Neuronal stem cell (in vitro differentiated cells): ENCODE measurements around the gene LPP.

Experiments used
- DNase-seq: peaks from one replicate; pipeline ENCODE4 v3.0.0-alpha.2; 2013; ENCODE audit warnings: low spot score
- H2AFZ ChIP-seq: one replicate; pipeline ENCODE4 v1.6.1; 2013; ENCODE audit warnings: mild to moderate bottlenecking, low read length, inconsistent platforms
- H2AK5ac ChIP-seq: 2 replicates; pipeline ENCODE4 v1.6.1; 2013; ENCODE audit warnings: low read depth, mild to moderate bottlenecking, inconsistent platforms, low read length, moderate library complexity, mixed read lengths
- H2BK120ac ChIP-seq: 2 replicates; pipeline ENCODE4 v1.6.1; 2013; ENCODE audit warnings: low read depth, mild to moderate bottlenecking, inconsistent platforms, low read length, moderate library complexity, mixed read lengths
- H2BK12ac ChIP-seq: one replicate; pipeline ENCODE4 v1.6.1; 2013; ENCODE audit warnings: low read length, inconsistent platforms
- H2BK15ac ChIP-seq: 2 replicates; pipeline ENCODE4 v1.6.1; 2013; ENCODE audit warnings: mild to moderate bottlenecking, low read length, inconsistent platforms, mixed read lengths
- H2BK5ac ChIP-seq: one replicate; pipeline ENCODE4 v1.6.1; 2013; ENCODE audit warnings: inconsistent platforms, mild to moderate bottlenecking, low read length, moderate library complexity
- H3K14ac ChIP-seq: one replicate; pipeline ENCODE4 v1.6.1; 2013; ENCODE audit warnings: low read length, inconsistent platforms
- H3K18ac ChIP-seq: 2 replicates; pipeline ENCODE4 v1.6.1; 2013; ENCODE audit warnings: low read length, inconsistent platforms
- H3K23ac ChIP-seq: 2 replicates; pipeline ENCODE4 v1.6.1; 2013; ENCODE audit warnings: low read depth, mild to moderate bottlenecking, mixed read lengths, low read length, inconsistent platforms; ENCODE audit not compliant: poor library complexity
- H3K27ac ChIP-seq: replicated peaks from 3 replicates; pipeline ENCODE4 v1.5.1; 2013; ENCODE audit warnings: low read length, inconsistent platforms
- H3K27me3 ChIP-seq, 3 experiments: 2 replicates each; pipeline ENCODE4 v1.6.1; 2013; ENCODE audit warnings: low read length in 3 of 3, mild to moderate bottlenecking in 2 of 3, inconsistent platforms in 1 of 3, low read depth in 1 of 3, mixed read lengths in 1 of 3, moderate library complexity in 1 of 3; ENCODE audit not compliant: control insufficient read depth in 3 of 3, insufficient read depth in 3 of 3
- H3K36me3 ChIP-seq, 2 donors: replicated peaks in 1 of 2; 2 replicates each; pipeline ENCODE4 v1.6.1; 2013; ENCODE audit warnings: low read length in 2 of 2; ENCODE audit not compliant: control insufficient read depth in 2 of 2, insufficient read depth in 2 of 2
- H3K4ac ChIP-seq: 2 replicates; pipeline ENCODE4 v1.6.1; 2013; ENCODE audit warnings: inconsistent platforms, mild to moderate bottlenecking, low read length, moderate library complexity
- H3K4me1 ChIP-seq, 2 donors: 1 replicate in 1 of 2; 2 replicates in 1 of 2; pipeline ENCODE4 v1.6.1; 2013; ENCODE audit warnings: low read length in 2 of 2, low read depth in 1 of 2; ENCODE audit not compliant: control insufficient read depth in 2 of 2, insufficient read depth in 1 of 2
- H3K4me2 ChIP-seq: one replicate; pipeline ENCODE4 v1.6.1; 2013; ENCODE audit warnings: mild to moderate bottlenecking, low read length, inconsistent platforms; ENCODE audit not compliant: insufficient read depth, poor library complexity, severe bottlenecking
- H3K4me3 ChIP-seq, 2 donors: 2 replicates each; pipeline ENCODE4 v1.5.1; 2013; ENCODE audit warnings: low read length in 2 of 2, mild to moderate bottlenecking in 2 of 2, inconsistent platforms in 1 of 2, moderate library complexity in 1 of 2
- H3K79me1 ChIP-seq: one replicate; pipeline ENCODE4 v1.6.1; 2013; ENCODE audit warnings: low read depth, mild to moderate bottlenecking, inconsistent platforms, low read length, moderate library complexity
- H3K9ac ChIP-seq: one replicate; pipeline ENCODE4 v1.6.1; 2013; ENCODE audit warnings: mild to moderate bottlenecking, low read depth, low read length, inconsistent platforms; ENCODE audit not compliant: poor library complexity
- H3K9me3 ChIP-seq, 2 donors: replicated peaks in 1 of 2; 2 replicates each; pipeline versions ENCODE3 to v1.6.1; 2013; ENCODE audit warnings: low read length in 2 of 2, mild to moderate bottlenecking in 2 of 2, inconsistent platforms in 1 of 2, low read depth in 1 of 2, mixed read lengths in 1 of 2, moderate library complexity in 1 of 2; ENCODE audit not compliant: control insufficient read depth in 2 of 2, insufficient read depth in 1 of 2
- H4K8ac ChIP-seq: one replicate; pipeline ENCODE4 v1.6.1; 2013; ENCODE audit warnings: low read depth, mild to moderate bottlenecking, inconsistent platforms, low read length, moderate library complexity
- H4K91ac ChIP-seq: one replicate; pipeline ENCODE4 v1.6.1; 2013; ENCODE audit warnings: low read length, low read depth, mild to moderate bottlenecking, inconsistent platforms; ENCODE audit not compliant: poor library complexity
- WGBS, 2 donors: extraction: QIAGEN DNeasy Blood & Tissue Kit; methylation state at CpG; one replicate each; pipeline ENCODE4 v1.1.7; 2013; ENCODE audit warnings: missing lambda C conversion rate in 2 of 2, mixed read lengths in 1 of 2; ENCODE audit not compliant: insufficient read length in 2 of 2, insufficient replicate concordance in 1 of 2; ENCODE audit errors: extremely low coverage in 2 of 2; 5-methylcytosine and 5-hydroxymethylcytosine counted together

Gene LPP

DNA sequence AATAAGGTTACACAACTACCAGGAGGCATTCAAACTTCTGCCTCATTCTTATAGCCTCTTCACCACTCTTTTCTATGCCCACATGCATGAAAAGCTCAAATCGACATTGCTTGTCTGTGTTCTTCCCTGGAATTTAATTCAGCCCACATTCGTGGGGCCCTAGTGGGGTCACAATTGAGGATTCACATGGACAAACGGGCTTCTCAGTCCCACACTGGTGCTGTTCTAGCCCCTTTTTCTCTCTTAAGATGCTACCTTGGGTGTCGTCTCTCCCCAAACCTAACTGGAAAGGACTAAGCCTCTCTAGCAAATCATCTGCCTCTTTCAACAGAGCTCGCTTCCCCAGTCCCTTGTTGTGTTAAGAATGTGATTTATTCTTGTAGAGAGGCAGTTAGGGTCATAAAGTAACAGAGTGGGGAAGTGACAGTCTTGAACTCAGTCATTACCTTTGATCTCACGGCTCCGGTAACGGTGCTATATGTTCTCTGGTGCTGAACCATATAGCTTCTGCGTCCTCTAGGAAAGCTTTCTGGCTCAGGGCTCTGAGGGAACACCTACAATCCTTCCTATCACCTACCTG lies 4.9 kb downstream of the LPP start:
- H2BK12ac ChIP-seq, result no peak overlapping the region
- H2BK120ac ChIP-seq, result no peak overlapping the region
- no peaks in the 10 kb centered on the region for H3K9me3 ChIP-seq
- H4K8ac ChIP-seq, result no peak overlapping the region
- no peak for DNase-seq
- H2AK5ac ChIP-seq, result no peak overlapping the region
- H3K27me3 ChIP-seq, result no peaks in the 10 kb centered on the region
- no peak overlapping the region for H3K9ac ChIP-seq
- peaks cover 3 to 31% of the 10 kb centered on the region in 2 donors for H3K36me3 ChIP-seq
- no peak overlapping the region for H2BK5ac ChIP-seq
- H3K4ac ChIP-seq, result no peak overlapping the region
- H3K4me2 ChIP-seq, result no peak overlapping the region
- H3K14ac ChIP-seq, result no peak overlapping the region
- H3K18ac ChIP-seq, result no peak overlapping the region
- no peak overlapping the region for H4K91ac ChIP-seq
- no peak overlapping the region for H2BK15ac ChIP-seq
- H3K79me1 ChIP-seq, result peaks cover 7% of the 10 kb centered on the region
- no peak overlapping the region for H3K4me3 ChIP-seq
- peaks cover 6 to 8% of the 10 kb centered on the region in 2 donors for H3K4me1 ChIP-seq
- H3K27ac ChIP-seq, result no peak overlapping the region
- no CpG with 5 or more reads among the region's 9 CpGs for WGBS, 2 donors
- no peak overlapping the region for H3K23ac ChIP-seq
- H2AFZ ChIP-seq, result no peak overlapping the region

DNA sequence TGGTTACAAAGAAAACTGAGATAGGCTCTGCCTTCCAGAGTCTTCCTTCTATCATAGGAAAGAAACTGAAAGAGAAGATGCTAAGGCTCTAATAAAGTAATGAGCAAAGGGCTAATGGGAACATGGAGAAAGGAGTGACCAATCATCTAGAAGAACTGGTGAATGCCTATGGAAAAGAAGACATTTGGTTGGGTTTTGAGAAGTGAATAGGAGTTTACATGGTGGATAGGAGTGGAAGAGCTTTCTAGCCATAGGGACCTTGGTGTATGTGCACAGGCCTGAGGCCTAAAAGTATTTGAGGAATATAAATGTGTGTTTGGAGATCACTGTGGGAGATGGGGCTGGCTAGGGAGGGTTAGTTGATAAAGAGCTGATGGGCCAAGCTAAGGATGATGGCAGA lies 6.8 kb downstream of the LPP start:
- H3K9me3 ChIP-seq, result no peaks in the 10 kb centered on the region
- no peak overlapping the region for H3K23ac ChIP-seq
- no peak overlapping the region for H3K4me2 ChIP-seq
- H2BK15ac ChIP-seq, result no peak overlapping the region
- H3K9ac ChIP-seq, result no peak overlapping the region
- no peak overlapping the region for H2BK5ac ChIP-seq
- no peak overlapping the region for H3K27ac ChIP-seq
- no peak overlapping the region for H4K91ac ChIP-seq
- no peak overlapping the region for H3K4me3 ChIP-seq
- H3K79me1 ChIP-seq, result peaks cover 7% of the 10 kb centered on the region
- H3K4ac ChIP-seq, result no peak overlapping the region
- peaks cover 3 to 31% of the 10 kb centered on the region in 2 donors for H3K36me3 ChIP-seq
- H2AFZ ChIP-seq, result no peak overlapping the region
- peaks cover 0 to 10% of the 10 kb centered on the region in 2 donors for H3K4me1 ChIP-seq
- no peak for DNase-seq
- H2AK5ac ChIP-seq, result no peak overlapping the region
- H3K14ac ChIP-seq, result no peak overlapping the region
- H4K8ac ChIP-seq, result no peak overlapping the region
- no peak overlapping the region for H3K18ac ChIP-seq
- H2BK12ac ChIP-seq, result no peak overlapping the region
- H2BK120ac ChIP-seq, result no peak overlapping the region
- no peaks in the 10 kb centered on the region for H3K27me3 ChIP-seq

DNA sequence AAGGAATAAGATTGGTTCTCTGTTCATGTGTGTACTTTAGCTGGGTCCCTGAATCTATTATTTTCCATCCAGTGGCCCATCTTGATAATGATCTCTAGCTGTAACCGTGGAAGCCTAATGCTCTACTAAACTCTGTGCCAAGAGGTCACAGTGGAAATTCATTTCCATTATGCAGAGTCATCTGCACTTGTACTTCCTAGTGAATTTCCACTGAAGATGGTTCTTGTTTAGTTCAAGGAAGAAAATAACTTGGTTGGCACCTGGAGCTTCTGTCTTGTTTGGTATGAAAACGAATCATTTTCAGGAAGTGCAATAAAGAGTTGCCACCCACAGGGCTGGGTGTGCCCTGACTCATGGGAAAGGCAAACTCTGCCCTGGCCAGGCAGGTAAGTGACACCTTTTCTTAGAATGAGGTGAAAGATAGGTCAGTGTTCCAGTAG lies 10.3 kb downstream of the LPP start:
- H3K27ac ChIP-seq, result no peak overlapping the region
- DNase-seq, result no peak

DNA sequence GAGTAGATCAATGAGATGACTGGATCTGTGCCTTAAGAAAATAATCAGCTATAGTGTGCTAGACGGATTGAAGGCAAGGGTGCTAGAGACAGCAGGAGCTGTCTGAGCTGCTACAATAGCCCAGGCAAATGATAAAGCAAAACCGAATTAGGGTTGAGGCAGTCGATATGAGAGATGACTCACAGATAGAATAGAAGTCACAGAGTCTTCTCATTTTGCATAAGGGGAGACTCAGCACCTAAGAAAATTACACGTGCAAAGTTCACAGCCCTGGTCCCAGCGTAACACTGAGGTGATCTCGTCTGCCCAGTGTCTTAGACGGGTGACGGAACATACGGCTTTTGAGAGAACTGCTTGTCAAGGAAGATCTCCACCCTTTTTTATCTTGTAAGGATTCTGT lies 11.6 kb downstream of the LPP start:
- no peaks in the 10 kb centered on the region for H3K27me3 ChIP-seq

More for the DNA sequence above, 10.3 kb downstream of the LPP start:
- H2BK15ac ChIP-seq, result no peak overlapping the region
- H2BK12ac ChIP-seq, result no peak overlapping the region
- H3K27me3 ChIP-seq, result no peaks in the 10 kb centered on the region
- H2BK5ac ChIP-seq, result no peak overlapping the region
- H3K9ac ChIP-seq, result no peak overlapping the region
- no peaks in the 10 kb centered on the region for H3K9me3 ChIP-seq
- no peak overlapping the region for H3K4me3 ChIP-seq
- H3K4ac ChIP-seq, result no peak overlapping the region
- WGBS, 2 donors, result no CpG with 5 or more reads among the region's 2 CpGs
- no peak overlapping the region for H3K18ac ChIP-seq
- H3K23ac ChIP-seq, result no peak overlapping the region
- H2AFZ ChIP-seq, result no peak overlapping the region
- no peak overlapping the region for H2AK5ac ChIP-seq
- no peak overlapping the region for H2BK120ac ChIP-seq
- no peak overlapping the region for H4K8ac ChIP-seq
- peaks cover 0 to 10% of the 10 kb centered on the region in 2 donors for H3K4me1 ChIP-seq
- H3K4me2 ChIP-seq, result no peak overlapping the region
- H4K91ac ChIP-seq, result no peak overlapping the region
- H3K36me3 ChIP-seq, result peaks cover 3 to 27% of the 10 kb centered on the region in 2 donors
- H3K79me1 ChIP-seq, result peaks cover 7% of the 10 kb centered on the region
- no peak overlapping the region for H3K14ac ChIP-seq

More for the DNA sequence above, 11.6 kb downstream of the LPP start:
- Histone ChIP-seq H2AFZ (no peak overlapping the region), H2BK15ac (no peak overlapping the region), H2BK12ac (no peak overlapping the region), H3K23ac (no peak overlapping the region), H4K8ac (no peak overlapping the region), H4K91ac (no peak overlapping the region), H2AK5ac (no peak overlapping the region), H3K4me3 (no peak overlapping the region), H3K4me2 (no peak overlapping the region), H3K9ac (no peak overlapping the region), H2BK5ac (no peak overlapping the region), H3K4ac (no peak overlapping the region), H2BK120ac (no peak overlapping the region), H3K4me1 (peaks cover 0 to 10% of the 10 kb centered on the region in 2 donors), H3K27ac (no peak overlapping the region), H3K79me1 (peaks cover 7% of the 10 kb centered on the region), H3K9me3 (no peaks in the 10 kb centered on the region), H3K18ac (no peak overlapping the region), H3K14ac (no peak overlapping the region), H3K36me3 (peaks cover 3 to 23% of the 10 kb centered on the region in 2 donors)
- no peak for DNase-seq
- no CpG with 5 or more reads among the region's 9 CpGs for WGBS, 2 donors
